K562 (cell line): ENCODE data around the gene HNRNPH3. TPM values are rescaled to one million over a fixed set of nuclear protein-coding genes. Genes with fewer than 3 reads are reported as not detected.

ENCODE experiments used
- ATAC-seq: fragments of 200-7000 bp; cut with Tn5 transposase; 3 replicates; pipeline ENCODE4 v1.9.1; 2020; ENCODE audit warnings: moderate library complexity
- Bru-seq: library from RNA; stranded (reverse); fragments of 400-500 nt; gene quantifications from one replicate; lab custom pipeline; 2021; lab: Mats Ljungman, UMichigan
- BruChase-seq, 2 experiments: library from RNA; stranded (reverse); fragments of 400-500 nt; gene quantifications; one replicate each; lab custom pipeline; 2021; lab: Mats Ljungman, UMichigan
- BruUV-seq: library from RNA; stranded (reverse); fragments of 400-500 nt; replicated peaks from 2 replicates; lab custom pipeline; 2021; lab: Mats Ljungman, UMichigan
- CTCF ChIA-PET: fragments of 300-600 bp; formaldehyde crosslinking; extraction: SDS; loops from one replicate; lab custom pipeline; 2021; ENCODE audit warnings: low intra/inter-chr PET ratio; lab: Yijun Ruan, JAX
- POLR2A ChIA-PET: fragments of 300-600, 350-650 bp; sonication (Branson Sonifier 250); formaldehyde crosslinking; extraction: SDS; loops from one replicate; lab custom pipeline; 2021; ENCODE audit warnings: antibody characterized with exemption, inconsistent platforms; lab: Yijun Ruan, JAX
- DNase-seq, 4 experiments: peaks; one replicate each; pipeline versions ENCODE4 v3.0.0 to v3.0.0-alpha.2; 2011 to 2018; ENCODE audit warnings: low spot score in 3 of 4, mixed read lengths in 3 of 4; ENCODE audit errors: extremely low read depth in 1 of 4
- FAIRE-seq: peaks from 2 replicates; lab custom pipeline; 2011; peaks lifted over from hg19 to GRCh38; lab: Jason Lieb, UNC
- H2AFZ ChIP-seq: 2 replicates; pipeline ENCODE4 v1.6.0; 2011; ENCODE audit warnings: low read depth, low read length, control low read depth, inconsistent platforms
- H3K27ac ChIP-seq: fragments of 200-600 bp; 3 replicates; pipeline ENCODE4 v1.8.0; 2011; ENCODE audit warnings: low read depth, mild to moderate bottlenecking, control low read depth, inconsistent platforms, low read length, moderate library complexity, mixed read lengths; ENCODE audit errors: extremely low read depth
- H3K27me3 ChIP-seq, 2 experiments: fragments of 300-600 bp in 1 of 2; 2 replicates in 1 of 2; 3 replicates in 1 of 2; pipeline versions ENCODE4 v1.6.0 to v1.8.0; 2011; ENCODE audit warnings: inconsistent platforms in 2 of 2, low read length in 2 of 2, mild to moderate bottlenecking in 1 of 2, mixed read lengths in 1 of 2, moderate library complexity in 1 of 2; ENCODE audit not compliant: control insufficient read depth in 2 of 2, insufficient read depth in 2 of 2
- H3K36me3 ChIP-seq: fragments of 300-600 bp; 3 replicates; pipeline ENCODE4 v1.8.0; 2011; ENCODE audit warnings: mild to moderate bottlenecking, low read length, inconsistent platforms; ENCODE audit not compliant: control insufficient read depth, insufficient read depth
- H3K4me1 ChIP-seq, 2 experiments: fragments of 200-600 bp in 1 of 2; replicated peaks in 1 of 2; 2 replicates in 1 of 2; 3 replicates in 1 of 2; pipeline versions ENCODE4 v1.5.1 to v1.8.0; 2011; ENCODE audit warnings: inconsistent platforms in 2 of 2, low read length in 2 of 2, mild to moderate bottlenecking in 1 of 2, mixed read lengths in 1 of 2, moderate library complexity in 1 of 2; ENCODE audit not compliant: control insufficient read depth in 2 of 2, insufficient read depth in 2 of 2
- H3K4me2 ChIP-seq: 2 replicates; pipeline ENCODE4 v1.6.1; 2011; ENCODE audit warnings: low read length, control low read depth, inconsistent platforms, mixed read lengths; ENCODE audit not compliant: insufficient read depth
- H3K4me3 ChIP-seq: fragments of 200-600 bp; sonication (generic), shearing (Covaris generic); 2 replicates; pipeline ENCODE4 v1.5.1; 2016; ENCODE audit warnings: control low read depth, inconsistent platforms
- H3K79me2 ChIP-seq: fragments of 200-600 bp; 3 replicates; pipeline ENCODE4 v1.8.0; 2011; ENCODE audit warnings: low read length, inconsistent platforms; ENCODE audit not compliant: control insufficient read depth, insufficient read depth
- H3K9ac ChIP-seq, 2 experiments: 2 replicates each; pipeline versions ENCODE4 v1.6.0 to v1.6.1; 2011; ENCODE audit warnings: low read depth in 2 of 2, low read length in 2 of 2, control low read depth in 1 of 2, inconsistent platforms in 1 of 2, mild to moderate bottlenecking in 1 of 2, mixed read lengths in 1 of 2; ENCODE audit not compliant: insufficient read depth in 1 of 2
- H3K9me1 ChIP-seq: one replicate; pipeline ENCODE4 v1.6.0; 2011; ENCODE audit warnings: inconsistent platforms, mild to moderate bottlenecking, low read length, moderate library complexity; ENCODE audit not compliant: control insufficient read depth, insufficient read depth
- H3K9me3 ChIP-seq: replicated peaks from 2 replicates; pipeline ENCODE4 v1.5.1; 2011; ENCODE audit warnings: low read depth, low read length, inconsistent platforms; ENCODE audit not compliant: control insufficient read depth, insufficient read depth
- H4K20me1 ChIP-seq: replicated peaks from 2 replicates; pipeline ENCODE4 v1.6.1; 2011; ENCODE audit warnings: low read length, inconsistent platforms, mixed read lengths; ENCODE audit not compliant: control insufficient read depth, insufficient read depth
- CAMTA2 ChIP-seq: fragments of 250-450 bp; sonication (Bioruptor Pico); conservative IDR thresholded peaks from 2 replicates; pipeline ENCODE4 v1.5.1; 2022
- SAFB2 ChIP-seq: fragments of 200-400 bp; formaldehyde crosslinking; IDR thresholded peaks from 2 replicates; pipeline ENCODE4 v1.6.1; 2018; ENCODE audit warnings: borderline replicate concordance, low read length, low read depth, moderate library complexity; ENCODE audit not compliant: severe bottlenecking
- ZBTB12 ChIP-seq: fragments of 250-450 bp; sonication (Bioruptor Pico); IDR thresholded peaks from 2 replicates; pipeline ENCODE4 v1.4.0; 2020
- WGBS: fragments of 100-300 bp; shearing (Covaris generic); methylation state at CpG from one replicate; pipeline ENCODE4 v1.1.6; 2016; ENCODE audit warnings: low coverage, mixed read lengths; ENCODE audit not compliant: insufficient coverage; ENCODE audit errors: missing lambda C conversion rate; 5-methylcytosine and 5-hydroxymethylcytosine counted together
- in situ Hi-C: fragments of 300-500 bp; cut with MboI; formaldehyde crosslinking; loops from 4 replicates; pipeline ENCODE4 v1.15.0; 2018; ENCODE audit warnings: inconsistent platforms, mixed read lengths
- intact Hi-C: fragments of 100-400 bp; cut with micrococcal nuclease; formaldehyde crosslinking; loops from 2 replicates; pipeline ENCODE4 v1.14.2; 2022
- long read RNA-seq, 3 experiments: library from polyadenylated mRNA in 2 of 3; library from RNA in 1 of 3; unstranded in 2 of 3; stranded (forward) in 1 of 3; transcript quantifications; one replicate each; pipeline ENCODE4 v2.0.0, GENCODE V29; 2019 to 2022
- polyA minus RNA-seq, 3 experiments: library from RNA; depleted of rRNA, polyadenylated mRNA; stranded (reverse); fragments of >200 nt; gene quantifications; 2 replicates each; pipeline ENCODE4 v1.2.3, GENCODE V29; 2011
- polyA plus RNA-seq, 8 experiments: library from polyadenylated mRNA; depleted of rRNA in 4 of 8; stranded (reverse) in 5 of 8; unstranded in 3 of 8; fragments of >200 nt; fragmentation: Nextera tagmentation in 2 of 8; fragmentation: Illumina TruSeq in 1 of 8; extraction: Ambion mirVana in 2 of 8; extraction: Trizol in 1 of 8; gene quantifications; 2 replicates each; pipeline versions ENCODE4 v1.2.1 to v1.2.3, GENCODE V29; 2011 to 2014; ENCODE audit warnings: inconsistent platforms in 1 of 8, missing spikeins in 1 of 8
- total RNA-seq, 7 experiments: library from RNA; depleted of rRNA in 6 of 7; stranded (reverse); fragments of >200 nt in 6 of 7; fragmentation: Illumina TruSeq in 2 of 7; extraction: Trizol in 2 of 7; gene quantifications; 2 replicates each; pipeline versions ENCODE4 v1.2.1 to v1.2.3, GENCODE V29; 2011 to 2021; ENCODE audit warnings: low replicate concordance in 1 of 7

The HNRNPH3 gene
- 62.9 and 248 TPM in 2 replicates for total RNA-seq (2011; cell fraction: chromatin; rRNA removed; ENCODE audit: low replicate concordance)
- 23.0 and 31.5 TPM in 2 replicates for total RNA-seq (2011; cell fraction: nucleolus; rRNA removed)
- 90.9 and 129 TPM in 2 replicates for total RNA-seq (2011; cell fraction: nucleoplasm; rRNA removed)
- 68.9 and 88.0 TPM in 2 replicates for total RNA-seq (2014; rRNA removed)
- total RNA-seq (2014; rRNA removed; fragmentation: Illumina TruSeq; extraction: Trizol): 52.8 and 72.3 TPM in 2 replicates
- 60.8 and 61.5 TPM in 2 replicates for total RNA-seq (2015; rRNA removed; fragmentation: Illumina TruSeq; extraction: Trizol)
- 162 and 170 TPM in 2 replicates for total RNA-seq (2021)
- 97.5 and 152 TPM in 2 replicates for polyA plus RNA-seq (2011; rRNA removed)
- 24.1 and 54.7 TPM in 2 replicates for polyA plus RNA-seq (2011; cell fraction: cytosol; rRNA removed)
- polyA plus RNA-seq (2011; cell fraction: nucleus; rRNA removed): 65.4 and 82.8 TPM in 2 replicates
- 163 and 412 TPM in 2 replicates for polyA plus RNA-seq (2012)
- 468 and 562 TPM in 2 replicates for polyA plus RNA-seq (2014; fragmentation: Illumina TruSeq; extraction: Trizol)
- polyA plus RNA-seq (2014; fragmentation: Nextera tagmentation; extraction: Ambion mirVana): 100 to 1,000 TPM; 129 to 208 TPM
- polyA plus RNA-seq (2014; rRNA removed): 371 and 431 TPM in 2 replicates
- 225 and 315 TPM in 2 replicates for polyA minus RNA-seq (2011; rRNA and poly(A)+ RNA removed)
- polyA minus RNA-seq (2011; cell fraction: cytosol; rRNA and poly(A)+ RNA removed): 50.4 and 63.2 TPM in 2 replicates
- 58.3 and 78.0 TPM in 2 replicates for polyA minus RNA-seq (2011; cell fraction: nucleus; rRNA and poly(A)+ RNA removed)
- percentile 99 among the genes with signal in this experiment for Bru-seq, nascent RNA
- BruChase-seq, experiment 1, labeled RNA remaining after a 2-hour chase: percentile 100 among the genes with signal in this experiment
- percentile 100 among the genes with signal in this experiment for BruChase-seq, experiment 2, labeled RNA remaining after a 6-hour chase
- long read RNA-seq, experiment 1, transcript HNRNPH3-202 (10 exons, 1,332 nt): major isoform, 152 of 546 reads
- long read RNA-seq, experiment 1, transcript HNRNPH3-201 (10 exons, 2,339 nt): minor isoform, 113 of 546 reads
- long read RNA-seq, experiment 1, partial matches to known transcripts: 62 of 546 reads
- long read RNA-seq, experiment 1, other reads (novel, unspliced or antisense): 219 of 546 reads
- long read RNA-seq, experiment 2, transcript HNRNPH3-202 (10 exons, 1,332 nt): major isoform, 29 of 197 reads
- long read RNA-seq, experiment 2, transcript HNRNPH3-208 (7 exons, 2,704 nt): minor isoform, 6 of 197 reads
- long read RNA-seq, experiment 2, transcript HNRNPH3-201 (10 exons, 2,339 nt): minor isoform, 23 of 197 reads
- long read RNA-seq, experiment 2, partial matches to known transcripts: 62 of 197 reads
- long read RNA-seq, experiment 2, other reads (novel, unspliced or antisense): 73 of 197 reads
- long read RNA-seq, experiment 3, transcript HNRNPH3-202 (10 exons, 1,332 nt): major isoform, 53 of 159 reads
- long read RNA-seq, experiment 3, transcript HNRNPH3-201 (10 exons, 2,339 nt): minor isoform, 38 of 159 reads
- long read RNA-seq, experiment 3, partial matches to known transcripts: 5 of 159 reads
- long read RNA-seq, experiment 3, other reads (novel, unspliced or antisense): 62 of 159 reads

GRCh38 chr10:68331455-68332258, at the start of gene HNRNPH3:
HNRNPH3 (plus strand) TSS chr10:68332064; CDS start chr10:68337222, 5,158 bp downstream.
- Histone ChIP-seq H3K4me1 (peaks cover 20 to 28% of the 10 kb centered on the region in 2 experiments), H3K27me3 (no peaks in the 10 kb centered on the region), H3K9ac (peak within 1 kb of the TSS; percentile 98 to 100), H4K20me1 (peaks cover 25% of the 10 kb centered on the region), H3K9me3 (no peaks in the 10 kb centered on the region), H3K36me3 (peaks cover 37% of the 10 kb centered on the region), H3K4me3 (peak within 1 kb of the TSS; percentile 66), H3K27ac (peak within 1 kb of the TSS; percentile 98), H2AFZ (peak within 1 kb of the TSS; percentile 97), H3K4me2 (peak within 1 kb of the TSS; percentile 92), H3K79me2 (peaks cover 59% of the 10 kb centered on the region), H3K9me1 (peaks cover 3% of the 10 kb centered on the region)
- ChIA-PET POLR2A (interaction anchor here (0.6 to 5.4 kb wide), 26 partner anchors 9 to 543 kb away, joined by 3 to 104 read pairs (median 4); partner anchors contain the start of genes DNA2 and SIRT1), CTCF (no interaction called here)
- BruUV-seq: TSS peak; percentile 85
- ATAC-seq: peak; percentile 85
- intact Hi-C loops (loop anchor here (1.0 to 10.0 kb wide), 2 partner anchors 119 to 537 kb away; no protein-coding TSS in a partner anchor), in situ Hi-C loops (no loop called here)
- peak; percentile 89 for FAIRE-seq
- WGBS: under 1% methylated on average over 72 of the region's 73 CpGs
- DNase-seq: peak; percentile 96 to 100 (median 97)
- TF ChIP-seq ZBTB12: 0 out of 2 replicates have a peak, but pooled peaks have one; percentile 27
- TF ChIP-seq CAMTA2 (CRISPR knock-in tag): 0 out of 2 replicates have a peak, but pooled peaks have one; percentile 40
- no peak for TF ChIP-seq SAFB2
